GM10266 (cell line): Measurements from ENCODE around the gene SRF.

ENCODE experiments used
- DNase-seq: peaks from one replicate; pipeline ENCODE4 v3.0.0; 2012; ENCODE audit errors: extremely low spot score
- CTCF ChIP-seq: IDR thresholded peaks from 2 replicates; pipeline ENCODE4 v1.5.1; 2012; ENCODE audit warnings: mild to moderate bottlenecking, low read depth; ENCODE audit not compliant: control insufficient read depth, insufficient read depth; ENCODE audit errors: missing control alignments

The SRF gene

GRCh38 chr6:43192911-43193310 is 21.8 kb downstream of the SRF start:
- DNase-seq = no peak
- TF ChIP-seq CTCF = no peak

- DNase-seq = no peak
- no peak for TF ChIP-seq CTCF
Measured at GRCh38 chr6:43193929-43194328, 22.9 kb downstream of the SRF start.

GRCh38 chr6:43196337-43196736 is 25.3 kb downstream of the SRF start:
- DNase-seq = no peak
- TF ChIP-seq CTCF = no peak

GRCh38 chr6:43199912-43200311 is 28.8 kb downstream of the SRF start:
- DNase-seq = no peak
- no peak for TF ChIP-seq CTCF

GRCh38 chr6:43200541-43200940 is 29.5 kb downstream of the SRF start:
- no peak for TF ChIP-seq CTCF
- DNase-seq = no peak

- no peak for TF ChIP-seq CTCF
- no peak for DNase-seq
Measured at GRCh38 chr6:43202451-43202850, 31.4 kb downstream of the SRF start.

GRCh38 chr6:43203029-43203717 is 32.1 kb downstream of the SRF start:
- TF ChIP-seq CTCF = no peak

More at GRCh38 chr6:43203029-43203717, 32.1 kb downstream of the SRF start:
- no peak for DNase-seq
